Right cardiac atrium (tissue), 5 donors: Measurements from ENCODE around the gene ADH1B. TPM values are rescaled to one million over a fixed set of nuclear protein-coding genes. Genes with fewer than 3 reads are reported as not detected.
"Not testable (repeated sequence)": the region's sequence is repeated elsewhere in the genome, so short reads cannot be mapped to it uniquely, and the experiment has no call there.

Source experiments
- ATAC-seq, 2 donors: fragments of 200-7000 bp; cut with Tn5 transposase; one replicate each; pipeline versions ENCODE4 v1.8.0 to v1.9.1; 2020; ENCODE audit warnings: moderate library complexity in 2 of 2, mild to moderate bottlenecking in 1 of 2
- DNase-seq, 3 donors: peaks; one replicate each; pipeline ENCODE4 v3.0.0-alpha.2; 2020
- H3K27ac ChIP-seq: one replicate; pipeline ENCODE4 v1.5.1; 2013; ENCODE audit warnings: mild to moderate bottlenecking, low read length, control low read depth, moderate library complexity
- H3K27me3 ChIP-seq: one replicate; pipeline ENCODE4 v1.6.1; 2013; ENCODE audit not compliant: control insufficient read depth, insufficient read depth
- H3K4me1 ChIP-seq: one replicate; pipeline ENCODE4 v1.6.1; 2013; ENCODE audit warnings: low read length; ENCODE audit not compliant: control insufficient read depth, insufficient read depth
- H3K4me3 ChIP-seq: one replicate; pipeline ENCODE4 v1.5.1; 2013; ENCODE audit warnings: low read length, control low read depth
- H3K9me3 ChIP-seq: one replicate; pipeline ENCODE4 v1.6.1; 2013; ENCODE audit warnings: low read length; ENCODE audit not compliant: control insufficient read depth
- WGBS: extraction: QIAGEN DNeasy Blood & Tissue Kit; methylation state at CpG from one replicate; pipeline ENCODE4 v1.1.7; 2013; 5-methylcytosine and 5-hydroxymethylcytosine counted together
- intact Hi-C, 4 donors: fragments of 100-400 bp; cut with DNase I; formaldehyde crosslinking; loops; one replicate each; pipeline versions ENCODE4 v1.11.0 to v1.14.0; 2022 to 2023
- polyA plus RNA-seq: library from polyadenylated mRNA; stranded (reverse); fragments of 200-250 nt; gene quantifications from one replicate; pipeline ENCODE4 v1.2.3, GENCODE V29; 2013
- total RNA-seq, 4 donors: library from RNA; stranded (reverse); fragmentation: NEBNext Ultra II Directional; extraction: Animal tissue kit (Norgen Biotek cat#: 25700); gene quantifications; one replicate each; pipeline ENCODE4 v1.2.1, GENCODE V29; 2021
- donor health status: healthy with polysubstance abuse.
- donor health status: DM: no; HTN: yes; CAD: no.
- donor health status: DM: no; HTN: no; CAD: no.
- donor health status: DM: no; HTN: yes; CAD: no; lungs with severe emphysema.
- donor health status: DM: yes; HTN: yes; CAD: no.

The ADH1B gene
- total and polyA plus RNA-seq, 5 donors, result 164 to 343 (median 243) TPM

DNA sequence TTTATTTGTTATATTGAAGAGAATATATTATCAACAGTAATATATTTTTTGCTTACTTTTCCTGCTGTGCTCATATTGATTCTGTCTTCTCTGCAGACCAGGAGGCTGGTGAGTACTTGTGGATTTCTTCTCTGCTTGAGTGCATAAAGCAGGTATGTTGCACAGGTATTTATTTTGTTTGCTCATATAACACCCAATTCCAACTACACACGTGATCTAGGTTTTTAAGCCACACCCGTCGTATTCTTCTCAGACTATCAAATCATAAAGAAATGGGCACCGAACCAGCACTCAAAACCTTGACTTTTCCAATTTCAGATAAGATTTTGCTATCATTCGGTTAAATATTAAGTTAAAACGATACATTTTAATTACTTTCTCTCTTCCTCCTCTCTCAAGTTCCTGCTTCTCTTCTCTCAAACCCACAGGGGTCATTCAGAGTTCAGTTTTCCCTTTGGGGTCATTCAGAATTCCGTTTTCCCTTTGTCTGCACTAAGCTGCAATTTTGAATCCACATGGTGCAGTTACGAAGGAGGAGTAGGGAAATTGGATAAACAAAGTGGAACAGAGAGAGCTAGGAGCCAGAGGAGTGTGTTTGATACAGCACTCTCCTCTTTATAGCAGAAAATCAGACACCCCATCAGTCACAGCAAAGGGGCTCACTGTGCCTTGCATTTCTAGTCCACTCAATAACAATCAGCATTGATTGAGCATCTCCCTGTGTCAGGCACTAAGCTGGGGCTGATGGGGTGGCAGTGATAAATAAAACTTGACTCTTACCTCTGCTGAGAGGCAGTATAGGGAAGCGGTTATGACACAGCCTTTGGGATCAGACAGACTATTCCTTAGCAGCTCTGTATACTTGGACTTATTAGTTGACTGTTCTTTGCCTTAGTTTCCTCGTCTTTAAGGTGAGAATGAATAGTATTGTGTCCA is 31.7 kb upstream of the ADH1B start, which contains the start of gene ADH1C:
TSS of gene ADH1C (minus strand) at position 145 of the 936 bp plus-strand sequence. CDS start at position 74, 71 bp downstream.
- Histone ChIP-seq H3K4me3 (no peak within 1 kb of the TSS), H3K27me3 (no peaks in the 10 kb centered on the region), H3K9me3 (no peaks in the 10 kb centered on the region), H3K4me1 (no peaks in the 10 kb centered on the region), H3K27ac (no peak within 1 kb of the TSS)
- WGBS, result 44% methylated on average over 10 of the region's 10 CpGs
- intact Hi-C loops, result no loop called here
- DNase-seq (no peak), ATAC-seq (peak in 1 of 2 donors; percentile 79)

DNA sequence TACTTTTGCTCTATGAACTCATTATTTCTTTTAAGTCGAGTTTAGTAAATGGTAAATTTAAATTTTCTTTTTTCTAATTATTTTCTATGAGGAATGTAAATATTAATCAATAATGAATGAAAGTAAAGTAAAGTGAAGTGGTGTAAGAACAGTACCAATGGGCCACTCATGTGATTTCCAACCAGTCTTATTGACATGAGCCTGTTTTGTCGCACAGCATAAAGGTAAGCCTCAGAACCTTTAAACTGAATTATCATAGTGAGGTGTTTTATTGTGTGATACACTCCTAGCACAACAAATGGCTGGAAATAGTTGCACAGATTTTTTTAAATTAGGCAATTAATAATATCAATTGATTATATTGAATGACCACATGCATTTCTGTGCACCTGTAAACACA is 30.3 kb upstream of the ADH1B start:
- no peak for ATAC-seq
- Histone ChIP-seq H3K4me1 (no peaks in the 10 kb centered on the region), H3K4me3 (no peak overlapping the region), H3K27me3 (no peaks in the 10 kb centered on the region), H3K27ac (no peak overlapping the region), H3K9me3 (no peaks in the 10 kb centered on the region)
- 80% methylated on average over 2 of the region's 2 CpGs for WGBS
- intact Hi-C loops, result no loop called here
- DNase-seq, result no peak

DNA sequence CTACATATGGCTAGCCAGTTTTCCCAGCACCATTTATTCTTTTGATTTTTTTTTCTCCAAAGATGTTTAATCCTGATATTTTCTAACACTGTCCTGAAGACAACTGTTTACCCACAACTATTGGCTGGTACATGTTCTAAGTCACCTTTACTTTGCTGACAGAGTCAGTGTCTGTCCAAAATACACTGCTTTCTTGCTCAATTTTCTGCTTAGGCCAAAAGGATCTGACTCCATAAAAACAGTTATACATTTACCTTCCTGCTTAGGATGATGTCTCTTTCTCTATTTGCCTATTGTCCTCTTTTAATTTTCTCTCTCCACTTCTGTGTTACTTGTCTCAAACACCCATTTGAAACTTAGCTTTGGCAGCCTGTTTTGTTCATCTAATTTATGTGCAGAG is 28.1 kb upstream of the ADH1B start:
- H3K27ac ChIP-seq, result no peak overlapping the region
- H3K4me3 ChIP-seq, result no peak overlapping the region
- no peak for ATAC-seq
- H3K4me1 ChIP-seq, result no peaks in the 10 kb centered on the region
- intact Hi-C loops, result no loop called here
- no peaks in the 10 kb centered on the region for H3K9me3 ChIP-seq
- H3K27me3 ChIP-seq, result no peaks in the 10 kb centered on the region
- DNase-seq, result no peak

DNA sequence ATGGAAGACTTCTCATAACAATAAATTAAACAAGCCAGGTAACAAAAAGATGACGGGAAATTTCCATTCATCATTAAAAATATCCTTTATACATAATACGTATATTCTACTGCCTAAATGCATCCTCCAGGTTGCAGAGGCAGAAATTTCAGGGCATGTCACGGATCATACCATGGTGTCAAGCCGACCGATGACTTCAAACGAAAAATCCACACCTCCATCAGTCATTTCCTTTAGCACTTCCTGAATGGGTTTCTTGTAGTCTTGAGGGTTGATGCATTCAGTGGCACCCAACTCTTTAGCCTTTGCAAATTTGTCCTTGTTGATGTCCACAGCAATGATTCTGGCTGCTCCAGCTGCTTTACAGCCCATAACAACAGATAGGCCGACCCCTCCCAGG is 21.4 kb upstream of the ADH1B start:
- H3K9me3 ChIP-seq, ATAC-seq, H3K27ac ChIP-seq, DNase-seq, H3K4me1 ChIP-seq, H3K27me3 ChIP-seq, intact Hi-C loops, H3K4me3 ChIP-seq: not testable (repeated sequence)
- 70% methylated on average over 7 of the region's 7 CpGs for WGBS

DNA sequence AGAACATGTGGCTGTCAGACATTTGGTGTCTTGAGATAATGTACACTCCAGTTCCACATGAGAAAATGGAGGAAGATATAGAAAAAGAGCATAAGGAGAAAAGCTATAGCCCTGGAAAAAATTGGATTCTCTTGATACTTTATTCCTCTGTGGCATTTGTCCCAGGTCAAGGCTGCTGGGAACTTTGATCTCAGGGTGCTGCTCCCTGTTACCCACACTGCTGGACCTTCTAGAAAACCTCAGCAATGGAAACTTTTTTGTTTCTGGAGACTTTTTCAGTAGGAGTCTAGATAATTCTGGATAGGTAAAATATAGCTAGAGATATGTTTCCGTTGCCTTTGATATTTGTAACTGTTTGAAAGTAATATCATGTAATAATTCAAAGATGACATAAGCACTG is 20.2 kb upstream of the ADH1B start:
- no peaks in the 10 kb centered on the region for H3K4me1 ChIP-seq
- no peak for DNase-seq
- 82% methylated on average over 1 of the region's 1 CpG for WGBS
- H3K9me3 ChIP-seq, result no peaks in the 10 kb centered on the region
- H3K4me3 ChIP-seq, result no peak overlapping the region
- intact Hi-C loops, result no loop called here
- H3K27ac ChIP-seq, result no peak overlapping the region
- no peak for ATAC-seq
- H3K27me3 ChIP-seq, result no peaks in the 10 kb centered on the region

DNA sequence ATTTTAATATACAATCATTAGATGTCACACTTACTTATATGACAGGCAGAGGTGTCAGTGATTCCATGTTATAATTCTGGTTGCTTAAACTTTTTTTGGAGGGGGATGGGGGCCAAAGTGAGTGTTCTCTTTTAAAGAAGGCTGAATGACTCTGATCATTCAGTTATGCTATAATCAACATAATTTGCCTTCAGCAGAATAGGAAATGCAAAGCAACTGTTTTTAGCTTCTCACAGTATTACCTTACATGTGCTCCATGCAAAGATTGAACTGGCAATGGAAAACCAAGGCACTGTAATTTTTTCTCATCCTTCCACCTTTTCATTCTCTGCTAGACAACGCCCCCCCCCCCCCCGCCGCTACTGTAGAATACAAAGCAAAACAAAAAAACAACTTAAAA is 18.0 kb upstream of the ADH1B start:
- ATAC-seq, result no peak
- H3K4me1 ChIP-seq, result no peaks in the 10 kb centered on the region
- H3K27ac ChIP-seq, result no peak overlapping the region
- no peak for DNase-seq
- no peaks in the 10 kb centered on the region for H3K9me3 ChIP-seq
- no peak overlapping the region for H3K4me3 ChIP-seq
- WGBS, result 83% methylated on average over 3 of the region's 3 CpGs
- intact Hi-C loops, result no loop called here
- H3K27me3 ChIP-seq, result no peaks in the 10 kb centered on the region

DNA sequence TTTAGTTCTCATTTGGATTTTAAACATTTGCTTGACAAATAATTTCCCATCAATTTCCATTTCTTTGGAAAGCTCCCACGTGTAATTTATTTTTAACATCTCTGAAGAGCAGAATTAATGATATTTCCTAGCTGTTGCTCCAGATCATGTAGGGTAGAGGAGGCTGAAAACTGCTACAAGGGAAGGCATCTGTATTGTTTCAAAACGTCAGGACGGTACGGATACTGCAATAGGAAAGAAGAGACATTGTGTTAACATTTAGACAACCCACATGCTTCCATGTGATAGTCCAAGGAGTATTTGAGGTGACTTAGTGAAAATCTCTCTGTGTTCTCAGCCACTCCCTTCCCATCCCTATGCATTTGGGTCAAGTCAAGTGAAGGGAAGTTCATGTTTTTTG is 15.4 kb upstream of the ADH1B start:
- WGBS, result 57% methylated on average over 4 of the region's 4 CpGs
- no peak for DNase-seq
- Histone ChIP-seq H3K4me3 (no peak overlapping the region), H3K4me1 (no peaks in the 10 kb centered on the region), H3K27me3 (no peaks in the 10 kb centered on the region), H3K9me3 (no peaks in the 10 kb centered on the region), H3K27ac (no peak overlapping the region)
- intact Hi-C loops, result no loop called here
- no peak for ATAC-seq

DNA sequence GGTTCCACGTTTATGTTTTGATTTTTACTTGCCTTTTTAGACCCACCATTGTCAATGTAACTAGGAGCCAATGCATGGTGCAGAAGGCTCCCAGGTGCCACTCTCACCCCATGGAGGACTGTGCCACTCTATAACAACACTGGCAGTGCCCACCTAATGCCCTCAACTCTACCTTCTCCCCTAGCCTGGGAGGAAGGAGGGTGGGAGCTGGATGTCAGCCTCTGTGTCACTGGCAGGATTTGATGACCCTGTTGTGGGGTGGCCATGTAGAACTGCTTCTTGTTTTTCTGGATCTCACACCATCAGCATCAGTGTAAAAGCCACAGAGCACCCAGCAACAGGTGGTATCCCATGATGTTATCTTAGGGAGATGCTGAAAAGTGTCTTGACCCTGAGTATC is 13.7 kb upstream of the ADH1B start:
- WGBS, result 75% methylated on average over 1 of the region's 1 CpG
- Histone ChIP-seq H3K4me3 (no peak overlapping the region), H3K27me3 (no peaks in the 10 kb centered on the region), H3K27ac (no peak overlapping the region), H3K4me1 (no peaks in the 10 kb centered on the region), H3K9me3 (no peaks in the 10 kb centered on the region)
- intact Hi-C loops, result no loop called here
- no peak for DNase-seq
- ATAC-seq, result no peak

DNA sequence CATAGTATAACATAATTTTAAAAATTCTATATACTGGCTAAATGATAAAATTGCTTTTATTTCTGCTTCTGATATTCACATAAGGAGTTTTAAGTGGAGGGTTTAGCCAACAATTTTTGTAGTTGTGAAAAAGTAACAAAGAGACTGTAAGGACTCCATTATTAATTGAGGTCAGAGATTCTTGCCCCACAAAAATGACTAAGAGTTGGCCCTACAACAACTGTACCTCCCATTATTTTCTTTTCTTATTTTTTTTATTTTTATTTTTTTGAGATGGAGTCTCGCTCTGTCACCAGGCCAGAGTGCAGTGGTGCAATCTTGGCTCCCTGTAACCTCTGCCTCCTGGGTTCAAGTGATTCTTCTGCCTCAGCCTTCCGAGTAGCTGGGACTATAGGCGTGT is 9.4 kb upstream of the ADH1B start:
- intact Hi-C loops, result no loop called here
- Histone ChIP-seq H3K27ac (no peak overlapping the region), H3K27me3 (no peaks in the 10 kb centered on the region), H3K4me1 (no peaks in the 10 kb centered on the region), H3K4me3 (no peak overlapping the region), H3K9me3 (no peaks in the 10 kb centered on the region)
- 86% methylated on average over 3 of the region's 3 CpGs for WGBS
- ATAC-seq (no peak), DNase-seq (no peak)

DNA sequence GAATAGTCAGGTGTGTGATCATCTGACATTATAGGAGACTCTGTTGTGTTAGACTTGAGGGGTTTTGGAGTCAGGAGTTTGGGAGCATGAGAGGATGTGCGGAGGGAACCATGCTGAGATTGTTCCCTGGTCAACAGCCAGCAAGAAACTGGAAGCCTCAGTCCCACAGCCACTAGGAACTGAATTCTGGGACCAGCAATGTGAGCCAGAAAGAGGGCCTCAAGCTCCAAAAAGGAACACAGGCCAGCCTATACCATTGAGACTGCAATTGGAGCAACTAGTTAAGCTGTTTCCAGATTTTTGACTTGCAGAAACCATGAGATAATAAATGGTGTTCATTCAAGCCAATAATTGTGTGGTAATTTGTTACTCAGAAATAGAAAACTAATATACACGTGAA is 8.7 kb upstream of the ADH1B start:
- Histone ChIP-seq H3K27me3 (no peaks in the 10 kb centered on the region), H3K4me3 (no peak overlapping the region), H3K9me3 (no peaks in the 10 kb centered on the region), H3K4me1 (no peaks in the 10 kb centered on the region), H3K27ac (no peak overlapping the region)
- WGBS, result 71% methylated on average over 2 of the region's 2 CpGs
- DNase-seq (no peak), ATAC-seq (no peak)
- intact Hi-C loops, result no loop called here

DNA sequence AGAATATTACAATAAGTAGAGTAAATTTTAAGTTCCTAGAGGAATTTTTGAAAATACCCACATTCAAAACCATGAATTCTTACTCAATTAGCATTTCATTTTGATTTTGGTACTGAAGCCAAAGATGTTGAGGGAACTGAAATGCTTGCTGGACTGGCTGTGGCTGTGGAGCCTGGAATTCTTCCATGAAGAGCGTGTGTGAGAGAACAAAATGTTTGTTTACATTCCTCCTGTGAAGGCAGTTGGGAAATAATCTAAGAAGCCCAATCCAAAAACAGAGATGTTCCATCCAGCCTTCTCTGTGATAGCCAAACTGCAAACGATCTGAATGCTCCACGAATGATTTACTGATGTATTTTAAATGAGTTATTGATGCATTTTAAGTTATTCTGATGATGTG is 3.8 kb upstream of the ADH1B start:
- 37% methylated on average over 3 of the region's 3 CpGs for WGBS
- intact Hi-C loops, result no loop called here
- H3K27me3 ChIP-seq, result no peaks in the 10 kb centered on the region

More for the DNA sequence above, 3.8 kb upstream of the ADH1B start:
- ATAC-seq (peak; percentile 85 to 87), DNase-seq (peak; percentile 69 to 86 (median 76))
- Histone ChIP-seq H3K27ac (no peak overlapping the region), H3K4me1 (no peaks in the 10 kb centered on the region), H3K9me3 (no peaks in the 10 kb centered on the region), H3K4me3 (no peak overlapping the region)
